Vagina (tissue), 2 donors: Measurements from ENCODE around the gene MORN5.

Experiments
- CTCF ChIP-seq, 3 experiments: fragments of 450-650 bp in 2 of 3; fragments of 200-600 bp in 1 of 3; sonication (generic) in 1 of 3; IDR thresholded peaks; one replicate each; pipeline ENCODE4 v1.5.1; 2017 to 2019; ENCODE audit warnings: antibody characterized with exemption in 3 of 3, mild to moderate bottlenecking in 2 of 3, moderate library complexity in 2 of 3
- POLR2A ChIP-seq, 2 donors: fragments of 450-650 bp; IDR thresholded peaks; one replicate each; pipeline ENCODE4 v1.6.1; 2017; ENCODE audit warnings: antibody characterized with exemption in 2 of 2, mild to moderate bottlenecking in 2 of 2, moderate library complexity in 2 of 2
- POLR2AphosphoS5 ChIP-seq, 2 donors: sonication (generic); formaldehyde crosslinking; IDR thresholded peaks; one replicate each; pipeline ENCODE4 v1.9.0; 2017; ENCODE audit warnings: antibody characterized with exemption in 2 of 2, mild to moderate bottlenecking in 2 of 2, low read depth in 1 of 2; ENCODE audit not compliant: insufficient read depth in 1 of 2

- no peak for TF ChIP-seq CTCF (IDR thresholded peaks at IDR 0.05)
- TF ChIP-seq POLR2A (IDR thresholded peaks at IDR 0.05): no peak
- no peak for TF ChIP-seq POLR2AphosphoS5 (IDR thresholded peaks at IDR 0.05; ENCODE audit: insufficient read depth in 1 of 2, low read depth in 1 of 2)
These were observed 84.6 kb downstream of the MORN5 start for GRCh38 chr9:122244349-122244748.
